Left ventricle myocardium inferior (tissue), 1 donor: ENCODE results near the gene PFKL. TPM values are rescaled to one million over a fixed set of nuclear protein-coding genes. Genes with fewer than 3 reads are reported as not detected.

Source experiments
- DNase-seq: peaks from one replicate; pipeline ENCODE4 v3.0.0-alpha.2; 2020
- H3K27ac ChIP-seq: fragments of 200-600 bp; replicated peaks from 2 replicates; pipeline ENCODE4 v1.8.0; 2021
- H3K27me3 ChIP-seq: fragments of 200-600 bp; 2 replicates; pipeline ENCODE4 v1.8.0; 2021; ENCODE audit warnings: low read depth
- H3K36me3 ChIP-seq: fragments of 200-600 bp; 2 replicates; pipeline ENCODE4 v1.8.0; 2021
- H3K4me1 ChIP-seq: fragments of 200-600 bp; 2 replicates; pipeline ENCODE4 v1.8.0; 2021
- H3K4me3 ChIP-seq: fragments of 200-600 bp; 2 replicates; pipeline ENCODE4 v1.8.0; 2021; ENCODE audit warnings: mild to moderate bottlenecking, moderate library complexity
- H3K9me3 ChIP-seq: fragments of 200-600 bp; replicated peaks from 2 replicates; pipeline ENCODE4 v1.8.0; 2021
- CTCF ChIP-seq: fragments of 200-600 bp; IDR thresholded peaks from 2 replicates; pipeline ENCODE4 v1.8.0; 2021; ENCODE audit warnings: antibody characterized with exemption, mild to moderate bottlenecking, borderline replicate concordance
- intact Hi-C: fragments of 100-400 bp; cut with micrococcal nuclease; formaldehyde crosslinking; loops from one replicate; pipeline ENCODE4 v1.11.0; 2022
- long read RNA-seq: library from polyadenylated mRNA; unstranded; transcript quantifications from one replicate; pipeline ENCODE4 v2.0.0, GENCODE V29; 2021
- total RNA-seq: library from RNA; stranded (reverse); fragmentation: NEBNext Ultra II Directional; extraction: Animal tissue kit (Norgen Biotek cat#: 25700); gene quantifications from one replicate; pipeline ENCODE4 v1.2.1, GENCODE V29; 2021
- donor health status: DM: no; HTN: yes; CAD: no; lungs with severe emphysema.

Gene PFKL
- total RNA-seq: 47.7 TPM
- long read RNA-seq, transcript PFKL-201 (22 exons, 2,912 nt): major isoform, 181 of 313 reads
- long read RNA-seq, partial matches to known transcripts: 42 of 313 reads
- long read RNA-seq, other reads (novel, unspliced or antisense): 89 of 313 reads

- intact Hi-C loops: no loop called here
- DNase-seq: peak; percentile 79
- Histone ChIP-seq H3K9me3 (no peaks in the 10 kb centered on the region), H3K4me1 (peaks cover 81% of the 10 kb centered on the region), H3K36me3 (no peaks in the 10 kb centered on the region), H3K27ac (peak within 1 kb of the TSS; percentile 95), H3K4me3 (peak within 1 kb of the TSS; percentile 82), H3K27me3 (no peaks in the 10 kb centered on the region)
- TF ChIP-seq CTCF: no peak
These were observed at the start of gene PFKL for GRCh38 chr21:44299458-44300261. Gene PFKL (plus strand): TSS chr21:44300053. CDS start chr21:44300106, 53 bp downstream.

- DNase-seq: no peak
- Histone ChIP-seq H3K27me3 (peaks cover 7% of the 10 kb centered on the region), H3K4me3 (no peak overlapping the region), H3K36me3 (no peaks in the 10 kb centered on the region), H3K9me3 (peaks cover 4% of the 10 kb centered on the region), H3K4me1 (no peaks in the 10 kb centered on the region), H3K27ac (no peak overlapping the region)
- intact Hi-C loops: no loop called here
- no peak for TF ChIP-seq CTCF
These were observed 45.8 kb upstream of the PFKL start for GRCh38 chr21:44253832-44254710.

- TF ChIP-seq CTCF: no peak
- Histone ChIP-seq H3K4me1 (no peaks in the 10 kb centered on the region), H3K27ac (no peak overlapping the region), H3K4me3 (no peak overlapping the region), H3K36me3 (no peaks in the 10 kb centered on the region), H3K9me3 (peaks cover 17% of the 10 kb centered on the region), H3K27me3 (peaks cover 7% of the 10 kb centered on the region)
- intact Hi-C loops: no loop called here
- DNase-seq: no peak
These were observed 44.3 kb upstream of the PFKL start for GRCh38 chr21:44255511-44255981.

- H3K9me3 ChIP-seq: peaks cover 17% of the 10 kb centered on the region
- no peaks in the 10 kb centered on the region for H3K4me1 ChIP-seq
- intact Hi-C loops: no loop called here
- peaks cover 16% of the 10 kb centered on the region for H3K27me3 ChIP-seq
- no peak for TF ChIP-seq CTCF
- no peak overlapping the region for H3K27ac ChIP-seq
- no peak overlapping the region for H3K4me3 ChIP-seq
- no peaks in the 10 kb centered on the region for H3K36me3 ChIP-seq
- no peak for DNase-seq
These were observed 41.7 kb upstream of the PFKL start for GRCh38 chr21:44258056-44258725.
